Measurements from ENCODE around the gene KCNK3. TPM values are rescaled to one million over a fixed set of nuclear protein-coding genes. Genes with fewer than 3 reads are reported as not detected.

Gene KCNK3
- total and polyA plus RNA-seq, 4 donors: 6.7 to 29.9 (median 20.0) TPM

- H3K27me3 ChIP-seq (ENCODE audit: control insufficient read depth in 3 of 3, insufficient read depth in 3 of 3, low read length in 2 of 3): peaks cover 0 to 5% (median 0%) of the 10 kb centered on the region in 3 donors
- H3K4me1 ChIP-seq (ENCODE audit: control insufficient read depth in 5 of 5, insufficient read depth in 5 of 5, low read length in 5 of 5): peaks cover 4 to 52% (median 34%) of the 10 kb centered on the region in 5 donors
- ATAC-seq (ENCODE audit: insufficient read depth, low FRiP score) (no peak), DNase-seq (no peak)
- H3K4me3 ChIP-seq: no peak overlapping the region
- peaks cover 0 to 5% (median 0%) of the 10 kb centered on the region in 4 donors for H3K36me3 ChIP-seq (ENCODE audit: control insufficient read depth in 4 of 4, insufficient read depth in 4 of 4, low read length in 4 of 4)
- H3K9me3 ChIP-seq (ENCODE audit: control insufficient read depth in 4 of 4, insufficient read depth in 3 of 4, low read length in 3 of 4): peaks cover 0 to 2% (median 0%) of the 10 kb centered on the region in 4 donors
- TF ChIP-seq CTCF (IDR thresholded peaks at IDR 0.05; ENCODE audit: control extremely low read depth, extremely low read depth): no peak
- 84% methylated on average over 14 of the region's 14 CpGs for WGBS, 2 donors
- peak overlapping the region; percentile 37 to 91 for H3K27ac ChIP-seq (ENCODE audit: low read depth in 1 of 2, low read length in 1 of 2)
- H3K9ac ChIP-seq (ENCODE audit: insufficient read depth in 1 of 2, low read length in 2 of 2): peak overlapping the region in 1 of 2 donors; percentile 8
Measured at GRCh38 chr2:26724784-26725520, 32.4 kb downstream of the KCNK3 start.

- no peak for TF ChIP-seq CTCF (IDR thresholded peaks at IDR 0.05; ENCODE audit: control extremely low read depth, extremely low read depth)
- Histone ChIP-seq H3K4me1 (ENCODE audit: control insufficient read depth in 5 of 5, insufficient read depth in 5 of 5, low read length in 5 of 5) (peaks cover 2 to 51% (median 30%) of the 10 kb centered on the region in 5 donors), H3K9ac (ENCODE audit: insufficient read depth in 1 of 2, low read length in 2 of 2) (no peak overlapping the region), H3K27me3 (ENCODE audit: control insufficient read depth in 3 of 3, insufficient read depth in 3 of 3, low read length in 2 of 3) (peaks cover 0 to 5% (median 0%) of the 10 kb centered on the region in 3 donors), H3K9me3 (ENCODE audit: control insufficient read depth in 4 of 4, insufficient read depth in 3 of 4, low read length in 3 of 4) (peaks cover 0 to 2% (median 0%) of the 10 kb centered on the region in 4 donors), H3K27ac (ENCODE audit: low read depth in 1 of 2, low read length in 1 of 2) (peak overlapping the region; percentile 12 to 37), H3K36me3 (ENCODE audit: control insufficient read depth in 4 of 4, insufficient read depth in 4 of 4, low read length in 4 of 4) (peaks cover 0 to 5% (median 0%) of the 10 kb centered on the region in 4 donors), H3K4me3 (no peak overlapping the region)
- WGBS, 2 donors: 74 to 80% methylated on average over 7 of the region's 7 CpGs
- DNase-seq (no peak), ATAC-seq (ENCODE audit: insufficient read depth, low FRiP score) (no peak)
Measured at GRCh38 chr2:26725521-26725820, 32.9 kb downstream of the KCNK3 start.

- Histone ChIP-seq H3K4me1 (ENCODE audit: control insufficient read depth in 5 of 5, insufficient read depth in 5 of 5, low read length in 5 of 5) (peaks cover 0 to 47% (median 24%) of the 10 kb centered on the region in 5 donors), H3K27ac (ENCODE audit: low read depth in 1 of 2, low read length in 1 of 2) (no peak overlapping the region), H3K4me3 (no peak overlapping the region), H3K27me3 (ENCODE audit: control insufficient read depth in 3 of 3, insufficient read depth in 3 of 3, low read length in 2 of 3) (peaks cover 0 to 5% (median 0%) of the 10 kb centered on the region in 3 donors), H3K36me3 (ENCODE audit: control insufficient read depth in 4 of 4, insufficient read depth in 4 of 4, low read length in 4 of 4) (peaks cover 0 to 5% (median 0%) of the 10 kb centered on the region in 4 donors), H3K9me3 (ENCODE audit: control insufficient read depth in 4 of 4, insufficient read depth in 3 of 4, low read length in 3 of 4) (peaks cover 0 to 2% (median 0%) of the 10 kb centered on the region in 4 donors), H3K9ac (ENCODE audit: insufficient read depth in 1 of 2, low read length in 2 of 2) (no peak overlapping the region)
- TF ChIP-seq CTCF (IDR thresholded peaks at IDR 0.05; ENCODE audit: control extremely low read depth, extremely low read depth): no peak
- no peak for ATAC-seq (ENCODE audit: insufficient read depth, low FRiP score)
- no peak for DNase-seq
- WGBS, 2 donors: 24 to 45% methylated on average over 1 of the region's 1 CpG
Measured at GRCh38 chr2:26726228-26726627, 33.7 kb downstream of the KCNK3 start.

Measured in lung (tissue), 12 donors.